ENCODE results near the gene MGP. TPM values are rescaled to one million over a fixed set of nuclear protein-coding genes. Genes with fewer than 3 reads are reported as not detected.

Gene MGP
- total RNA-seq, 1 experiment from 2014 or later, result not detected

DNA sequence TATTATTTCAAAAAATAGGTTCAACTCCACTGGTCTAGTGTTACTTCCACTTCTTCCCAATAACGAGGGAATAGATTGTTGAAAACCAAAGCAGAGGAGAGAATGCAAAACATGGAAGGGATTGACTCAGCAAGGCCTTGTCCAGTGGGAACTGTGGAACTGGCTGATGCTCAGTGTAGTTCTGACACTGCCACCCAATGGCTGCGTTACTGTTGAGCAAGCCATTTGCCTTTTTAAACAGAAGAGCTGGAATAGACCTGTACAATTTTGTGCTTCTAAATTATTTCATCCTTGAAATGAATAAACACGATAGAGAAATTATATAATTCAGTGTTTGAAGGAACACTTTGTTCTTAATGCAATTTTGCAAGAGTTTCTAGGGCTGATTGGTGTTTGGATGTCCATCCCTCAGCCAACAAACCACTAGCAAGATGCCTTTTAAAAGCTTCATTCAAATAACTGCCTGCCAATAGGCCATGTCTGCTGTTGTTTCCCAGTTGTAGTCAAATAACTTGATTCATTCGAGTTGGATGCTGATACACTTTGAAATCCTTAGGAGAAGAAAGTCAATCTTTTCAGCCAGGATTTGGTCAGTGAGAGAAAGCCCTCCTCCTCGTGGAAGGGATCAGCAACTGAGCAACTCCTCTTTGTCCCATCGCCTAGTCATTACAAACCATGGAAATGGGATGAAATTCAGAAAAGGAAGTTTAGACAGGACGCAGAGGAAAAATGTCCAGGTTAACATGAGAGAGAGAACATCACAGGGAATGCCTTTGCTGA, 7.3 kb upstream of the MGP start:
- Histone ChIP-seq H3K4me3 (no peak overlapping the region), H3K36me3 (no peaks in the 10 kb centered on the region)
- DNase-seq (ENCODE audit: low read depth in 1 of 2, low spot score in 2 of 2), result no peak

DNA sequence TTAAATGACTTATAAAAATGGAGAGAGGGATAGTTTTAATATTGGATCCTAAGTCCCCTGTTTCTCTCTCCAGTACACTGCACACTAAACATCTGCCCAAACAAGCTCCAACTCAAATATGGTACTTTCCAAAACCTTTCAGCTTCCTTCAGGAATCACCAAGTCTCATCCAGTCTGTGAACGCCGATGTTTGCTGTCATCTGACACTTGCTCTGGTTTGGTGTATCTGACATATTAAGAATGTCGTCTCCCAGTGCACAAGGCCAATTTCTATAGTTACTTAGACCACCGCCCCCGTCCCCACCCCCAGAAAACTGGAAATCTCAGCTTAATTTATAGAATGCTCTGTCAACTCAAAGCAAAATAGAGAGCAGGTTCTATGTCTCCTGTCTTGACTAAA, 5.0 kb upstream of the MGP start:
- Histone ChIP-seq H3K4me3 (no peak overlapping the region), H3K27ac (no peak overlapping the region), H3K36me3 (no peaks in the 10 kb centered on the region), H3K27me3 (replicated peaks) (no peaks in the 10 kb centered on the region; the same call in 1 of the 2 replicates), H3K9me3 (replicated peaks) (no peaks in the 10 kb centered on the region; the same call in 1 of the 2 replicates), H3K4me1 (replicated peaks) (no peaks in the 10 kb centered on the region)
- no peak for DNase-seq (ENCODE audit: low read depth in 1 of 2, low spot score in 2 of 2)

More for the DNA sequence above, 7.3 kb upstream of the MGP start:
- Histone ChIP-seq H3K4me1 (replicated peaks) (no peaks in the 10 kb centered on the region), H3K27ac (no peak overlapping the region), H3K27me3 (replicated peaks) (no peaks in the 10 kb centered on the region), H3K9me3 (replicated peaks) (no peaks in the 10 kb centered on the region; the same call in 1 of the 2 replicates)

DNA sequence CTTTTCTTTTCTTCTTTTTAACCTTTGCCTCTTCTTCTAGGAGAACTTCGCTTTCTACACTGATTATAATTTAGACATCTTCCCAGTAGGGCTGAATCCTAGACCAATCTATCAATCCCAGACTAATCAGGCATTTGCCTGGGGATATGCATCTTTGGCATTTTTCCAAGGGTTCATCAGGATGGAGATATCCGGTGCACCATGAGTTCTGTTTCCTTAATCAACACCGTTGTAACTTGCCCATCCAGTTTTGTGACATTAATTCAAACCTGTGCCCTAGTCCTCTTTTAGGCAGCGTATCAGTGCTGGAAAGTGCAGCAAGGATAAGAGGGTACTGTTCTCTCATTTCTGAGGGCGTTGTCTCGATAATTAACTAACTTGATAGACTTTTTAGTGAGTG, 617 bp upstream of the MGP start:
- H3K9me3 ChIP-seq (replicated peaks), result no peaks in the 10 kb centered on the region
- no peak overlapping the region for H3K27ac ChIP-seq
- H3K27me3 ChIP-seq (replicated peaks), result no peaks in the 10 kb centered on the region; the same call in 1 of the 2 replicates
- H3K4me1 ChIP-seq (replicated peaks), result no peaks in the 10 kb centered on the region
- H3K4me3 ChIP-seq, result no peak overlapping the region
- DNase-seq (ENCODE audit: low read depth in 1 of 2, low spot score in 2 of 2), result no peak
- H3K36me3 ChIP-seq, result no peaks in the 10 kb centered on the region

DNA sequence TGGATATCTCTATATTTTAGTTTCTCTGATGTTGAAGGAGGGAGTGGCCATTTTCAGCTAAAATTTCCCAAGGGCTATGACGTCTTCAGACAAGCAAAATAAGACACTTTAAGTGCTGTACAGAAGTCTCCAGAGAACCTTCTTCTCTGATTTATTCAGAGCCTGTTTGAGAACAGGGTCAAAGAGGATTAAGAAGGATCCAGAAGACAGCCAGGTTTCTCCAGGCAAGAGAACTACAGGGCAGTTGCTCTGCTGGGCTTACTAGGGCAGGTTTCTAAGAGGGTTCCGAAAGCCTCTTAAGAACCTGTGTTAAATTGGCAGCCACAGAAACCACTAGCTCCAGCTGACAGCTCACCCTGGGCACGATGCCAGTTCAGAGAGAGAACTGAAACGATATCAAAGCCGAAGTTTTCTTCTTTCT, 1.2 kb downstream of the MGP start:
- DNase-seq (ENCODE audit: low read depth in 1 of 2, low spot score in 2 of 2), result peak; percentile 43 to 54
- Histone ChIP-seq H3K4me3 (no peak overlapping the region), H3K27me3 (replicated peaks) (no peaks in the 10 kb centered on the region; the same call in 1 of the 2 replicates), H3K36me3 (no peaks in the 10 kb centered on the region), H3K9me3 (replicated peaks) (no peaks in the 10 kb centered on the region), H3K27ac (no peak overlapping the region), H3K4me1 (replicated peaks) (no peaks in the 10 kb centered on the region)

DNA sequence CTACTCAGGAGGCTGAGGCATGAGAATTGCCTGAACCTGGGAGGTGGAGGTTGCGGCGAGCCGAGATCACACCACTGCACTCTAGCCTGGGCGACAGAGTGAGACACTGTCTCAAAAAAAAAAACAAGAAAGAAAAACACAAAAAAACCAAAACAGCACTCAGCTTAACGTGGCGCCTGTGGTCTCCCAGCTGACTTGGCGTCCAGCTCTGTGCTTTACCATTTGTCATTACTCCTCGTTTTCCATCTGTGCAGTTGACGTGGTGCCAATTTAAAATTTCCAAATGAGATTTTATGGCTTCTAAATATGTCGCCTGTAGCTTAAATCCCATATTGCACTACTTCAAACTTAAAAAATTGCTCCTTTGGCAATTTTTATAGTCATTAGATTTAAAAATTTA, 2.0 kb downstream of the MGP start:
- DNase-seq (ENCODE audit: low read depth in 1 of 2, low spot score in 2 of 2), result no peak
- Histone ChIP-seq H3K4me3 (no peak overlapping the region), H3K36me3 (no peaks in the 10 kb centered on the region), H3K27me3 (replicated peaks) (no peaks in the 10 kb centered on the region; the same call in 1 of the 2 replicates), H3K27ac (no peak overlapping the region), H3K4me1 (replicated peaks) (no peaks in the 10 kb centered on the region), H3K9me3 (replicated peaks) (no peaks in the 10 kb centered on the region)

DNA sequence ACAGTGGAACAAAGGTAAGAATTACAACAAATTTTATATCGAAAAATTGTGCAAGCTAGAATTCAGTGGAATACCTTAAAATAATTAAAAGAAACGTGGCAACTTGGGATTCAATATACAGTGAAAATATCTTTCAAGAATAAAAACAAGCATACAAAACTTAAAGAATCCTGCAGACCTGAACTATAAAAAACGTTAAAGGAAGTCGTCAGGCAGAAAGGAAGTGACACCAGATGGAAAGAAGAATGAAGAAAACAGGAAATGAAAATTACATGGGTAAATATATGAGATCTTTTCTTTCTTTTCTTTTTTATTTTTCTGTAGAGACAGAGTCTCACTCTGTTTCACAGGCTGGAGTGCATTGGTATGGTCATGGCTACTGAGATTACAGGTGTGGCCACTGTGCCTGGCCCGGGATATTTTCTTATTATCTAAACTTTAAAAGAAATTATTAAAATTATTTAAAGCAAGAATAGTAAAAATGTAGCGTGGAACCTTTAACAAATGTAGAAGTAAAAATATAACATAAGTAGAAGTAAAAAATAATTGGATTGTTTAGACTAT, 4.7 kb downstream of the MGP start:
- no peaks in the 10 kb centered on the region for H3K27me3 ChIP-seq (replicated peaks)
- no peak overlapping the region for H3K4me3 ChIP-seq
- H3K36me3 ChIP-seq, result no peaks in the 10 kb centered on the region
- no peak overlapping the region for H3K27ac ChIP-seq
- H3K9me3 ChIP-seq (replicated peaks), result no peaks in the 10 kb centered on the region
- no peaks in the 10 kb centered on the region for H3K4me1 ChIP-seq (replicated peaks)
- DNase-seq (ENCODE audit: low read depth in 1 of 2, low spot score in 2 of 2), result no peak

DNA sequence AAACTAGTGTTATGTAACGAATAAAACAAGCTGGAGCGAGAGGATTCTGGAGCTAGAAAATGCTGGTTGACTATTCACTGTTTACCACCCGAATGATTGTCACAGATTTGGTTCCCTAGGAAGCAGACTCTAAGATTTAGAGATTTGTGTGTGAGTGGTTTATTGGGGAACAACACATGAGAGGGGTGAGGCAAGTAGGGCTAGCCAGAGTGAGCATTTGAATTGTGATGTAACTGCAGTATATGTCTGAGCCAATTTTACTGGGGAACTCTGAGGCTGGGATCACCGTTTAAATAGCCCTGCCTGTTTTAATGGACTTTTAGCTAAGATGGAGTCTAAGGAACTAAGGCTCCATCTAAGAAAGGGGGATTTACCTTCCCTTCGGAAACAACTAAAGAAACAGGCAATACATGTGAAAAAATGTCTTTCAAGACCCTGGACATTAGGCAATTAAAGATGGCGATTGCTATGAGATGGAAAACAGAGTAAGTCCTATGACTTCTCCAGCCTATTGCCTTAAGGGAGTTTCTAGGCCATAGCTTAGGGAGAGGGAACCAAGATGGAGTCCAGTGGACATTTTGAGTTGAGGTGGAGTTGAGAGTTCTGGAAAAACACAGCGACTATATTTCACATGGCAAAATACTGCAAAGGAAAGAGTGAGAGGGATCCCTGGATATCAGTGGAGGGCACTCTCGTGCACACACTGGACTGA, 6.3 kb downstream of the MGP start:
- Histone ChIP-seq H3K4me3 (no peak overlapping the region), H3K4me1 (replicated peaks) (no peaks in the 10 kb centered on the region), H3K9me3 (replicated peaks) (no peaks in the 10 kb centered on the region), H3K27ac (no peak overlapping the region), H3K27me3 (replicated peaks) (no peaks in the 10 kb centered on the region), H3K36me3 (no peaks in the 10 kb centered on the region)
- no peak for DNase-seq (ENCODE audit: low read depth in 1 of 2, low spot score in 2 of 2)

DNA sequence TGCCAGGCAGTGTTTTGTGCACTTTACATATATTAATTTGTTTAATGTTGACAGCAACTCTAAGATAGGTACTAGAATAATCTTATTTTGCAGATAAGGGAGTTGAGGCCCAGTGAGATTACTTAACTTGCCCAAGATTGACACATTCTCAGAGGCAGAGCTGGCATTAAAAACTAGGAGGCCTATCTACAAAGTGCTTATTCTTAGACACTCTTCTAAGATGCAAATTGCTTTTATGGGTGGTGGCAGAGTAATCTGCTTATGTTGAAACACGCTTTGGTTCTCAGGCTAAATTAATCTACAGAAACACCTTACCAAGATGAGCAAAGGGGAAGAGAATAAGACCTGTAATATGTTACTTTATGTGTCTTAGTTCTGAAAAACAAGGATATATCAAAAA, 7.2 kb downstream of the MGP start:
- Histone ChIP-seq H3K9me3 (replicated peaks) (no peaks in the 10 kb centered on the region), H3K27ac (no peak overlapping the region), H3K27me3 (replicated peaks) (no peaks in the 10 kb centered on the region), H3K4me3 (no peak overlapping the region), H3K36me3 (no peaks in the 10 kb centered on the region), H3K4me1 (replicated peaks) (no peaks in the 10 kb centered on the region)
- no peak for DNase-seq (ENCODE audit: low read depth in 1 of 2, low spot score in 2 of 2)

DNA sequence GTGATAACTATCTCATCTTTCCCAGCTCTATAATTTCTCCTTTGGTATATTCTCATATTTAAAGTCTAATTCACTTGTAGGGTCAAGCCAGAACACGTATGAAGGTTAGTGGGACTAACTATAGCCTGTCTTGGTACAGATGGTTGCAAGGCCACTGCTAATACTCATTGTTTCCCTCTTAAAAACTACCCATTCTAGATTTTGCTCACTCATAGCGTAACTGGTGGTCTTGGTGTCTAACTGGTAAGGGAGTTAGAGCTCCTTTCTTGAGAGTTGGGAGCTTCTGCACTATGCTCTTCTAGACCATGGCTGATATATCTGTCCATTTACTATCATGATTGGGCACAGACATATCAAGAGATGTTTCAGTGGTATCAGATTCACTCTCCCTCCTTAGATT, 8.8 kb downstream of the MGP start:
- Histone ChIP-seq H3K4me3 (no peak overlapping the region), H3K4me1 (replicated peaks) (no peaks in the 10 kb centered on the region), H3K27ac (no peak overlapping the region), H3K36me3 (no peaks in the 10 kb centered on the region), H3K27me3 (replicated peaks) (no peaks in the 10 kb centered on the region), H3K9me3 (replicated peaks) (no peaks in the 10 kb centered on the region)
- no peak for DNase-seq (ENCODE audit: low read depth in 1 of 2, low spot score in 2 of 2)

DNA sequence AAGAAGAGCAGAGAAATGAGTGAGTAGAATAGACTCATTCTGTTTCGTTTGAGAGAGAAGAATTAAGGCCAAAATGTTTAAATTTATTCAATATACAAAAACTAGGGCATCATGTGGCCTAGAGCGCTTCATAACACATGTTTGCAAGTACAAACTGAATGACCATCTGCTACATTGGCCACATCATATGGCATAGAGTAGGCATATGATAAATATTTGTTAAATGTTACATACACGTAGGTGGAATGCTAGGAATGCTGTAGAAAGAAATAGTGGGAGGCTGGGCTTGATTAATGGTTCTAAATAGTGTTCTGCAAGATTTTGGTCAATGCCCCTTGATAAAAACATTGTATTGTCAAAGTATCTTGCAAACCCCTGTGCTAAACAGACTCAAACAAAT, 10.8 kb downstream of the MGP start:
- H3K36me3 ChIP-seq, result no peaks in the 10 kb centered on the region
- H3K4me3 ChIP-seq, result no peak overlapping the region
- no peaks in the 10 kb centered on the region for H3K4me1 ChIP-seq (replicated peaks)
- no peaks in the 10 kb centered on the region for H3K27me3 ChIP-seq (replicated peaks)
- DNase-seq (ENCODE audit: low read depth in 1 of 2, low spot score in 2 of 2), result no peak
- no peaks in the 10 kb centered on the region for H3K9me3 ChIP-seq (replicated peaks)
- H3K27ac ChIP-seq, result no peak overlapping the region

DNA sequence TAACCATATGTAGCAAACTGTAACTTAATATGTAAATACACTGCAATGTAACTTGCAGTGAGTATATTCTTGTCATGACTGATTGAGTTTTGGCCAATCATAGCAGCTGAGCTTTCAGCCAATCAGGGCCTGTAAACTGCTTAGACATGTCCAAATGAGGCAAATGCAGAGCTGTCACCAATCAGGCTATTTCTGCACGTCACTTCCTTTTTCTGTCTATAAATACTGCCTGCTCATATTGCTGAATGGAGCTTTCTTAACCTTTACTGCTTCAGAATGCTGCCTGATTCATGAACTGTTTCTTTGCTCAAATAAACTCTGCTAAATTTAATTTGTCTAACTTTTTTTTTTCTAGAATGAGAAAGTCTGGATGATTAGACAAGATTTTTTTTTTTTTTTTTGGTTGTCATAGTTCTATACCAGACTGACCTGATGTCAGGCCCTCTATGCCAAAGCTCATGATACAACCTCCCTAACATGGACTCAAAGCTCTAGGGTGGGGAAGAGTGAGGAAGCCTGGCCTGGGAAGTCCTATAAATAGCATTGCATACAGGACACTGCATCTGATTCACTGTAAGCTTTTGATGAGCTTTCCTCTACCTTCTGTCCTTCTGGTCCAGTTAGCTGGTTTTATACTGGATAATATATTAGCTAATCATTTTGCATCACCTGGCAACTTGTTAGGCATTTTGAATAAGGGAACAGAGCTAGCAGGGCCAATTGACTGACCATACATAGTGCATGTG, 12.0 kb downstream of the MGP start:
- Histone ChIP-seq H3K9me3 (replicated peaks) (no peaks in the 10 kb centered on the region), H3K4me3 (no peak overlapping the region), H3K27me3 (replicated peaks) (no peaks in the 10 kb centered on the region), H3K36me3 (no peaks in the 10 kb centered on the region), H3K4me1 (replicated peaks) (no peaks in the 10 kb centered on the region), H3K27ac (no peak overlapping the region)
- no peak for DNase-seq (ENCODE audit: low read depth in 1 of 2, low spot score in 2 of 2)

DNA sequence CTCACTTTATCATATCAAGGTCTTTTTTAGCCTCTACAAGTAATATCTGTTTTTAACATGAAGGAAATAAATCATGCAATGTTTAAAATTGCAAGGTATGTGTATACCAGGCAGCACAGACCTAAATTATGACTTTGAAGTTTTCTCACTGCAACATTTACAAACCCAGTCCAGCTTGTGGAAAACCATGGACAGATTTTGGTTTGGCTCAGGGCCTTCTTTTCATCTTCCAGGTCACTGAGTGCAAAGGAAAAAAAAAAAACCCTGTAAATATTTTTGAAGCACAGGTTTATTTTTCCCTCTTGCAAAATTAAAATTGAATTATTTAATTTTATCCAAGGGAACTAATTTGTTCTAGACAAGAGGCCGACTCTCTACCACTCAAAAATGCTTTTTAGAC, 13.8 kb downstream of the MGP start:
- no peaks in the 10 kb centered on the region for H3K4me1 ChIP-seq (replicated peaks)
- H3K27ac ChIP-seq, result no peak overlapping the region
- DNase-seq (ENCODE audit: low read depth in 1 of 2, low spot score in 2 of 2), result no peak
- H3K27me3 ChIP-seq (replicated peaks), result no peaks in the 10 kb centered on the region
- H3K9me3 ChIP-seq (replicated peaks), result no peaks in the 10 kb centered on the region
- H3K4me3 ChIP-seq, result no peak overlapping the region
- H3K36me3 ChIP-seq, result no peaks in the 10 kb centered on the region

DNA sequence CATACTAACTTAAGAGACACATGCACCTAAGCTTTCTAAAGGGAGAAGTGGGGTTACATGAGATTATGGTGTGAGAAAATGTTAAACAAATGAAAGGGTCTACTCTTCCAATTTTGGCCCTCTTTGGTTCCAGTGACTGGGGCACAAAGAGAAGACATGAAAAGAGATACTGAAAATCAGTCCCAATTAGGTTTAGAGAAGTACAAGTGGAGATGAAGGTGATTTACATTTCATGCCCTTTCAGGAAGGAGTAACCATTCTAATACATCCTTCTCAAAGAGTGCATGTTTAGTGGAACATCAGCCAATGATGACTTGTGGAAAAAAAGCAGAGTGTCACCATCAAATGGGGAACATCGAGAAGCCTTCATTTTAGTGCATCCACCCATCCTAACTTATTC, 14.4 kb downstream of the MGP start:
- Histone ChIP-seq H3K4me1 (replicated peaks) (no peaks in the 10 kb centered on the region), H3K9me3 (replicated peaks) (no peaks in the 10 kb centered on the region), H3K4me3 (no peak overlapping the region), H3K36me3 (no peaks in the 10 kb centered on the region), H3K27me3 (replicated peaks) (no peaks in the 10 kb centered on the region), H3K27ac (no peak overlapping the region)
- DNase-seq (ENCODE audit: low read depth in 1 of 2, low spot score in 2 of 2), result no peak

All from SJSA1 (cell line).